HG02610 (cell line): ENCODE results near the gene C11orf58.
A peak's percentile ranks its signal among the peaks of the same experiment; 100 is the strongest.

Experiments used
- ATAC-seq: cut with Tn5 transposase; IDR thresholded peaks from one replicate; pipeline ENCODE4 v1.9.1; 2021; ENCODE audit warnings: mild to moderate bottlenecking, moderate library complexity; ENCODE audit not compliant: unreplicated experiment

Gene C11orf58

DNA sequence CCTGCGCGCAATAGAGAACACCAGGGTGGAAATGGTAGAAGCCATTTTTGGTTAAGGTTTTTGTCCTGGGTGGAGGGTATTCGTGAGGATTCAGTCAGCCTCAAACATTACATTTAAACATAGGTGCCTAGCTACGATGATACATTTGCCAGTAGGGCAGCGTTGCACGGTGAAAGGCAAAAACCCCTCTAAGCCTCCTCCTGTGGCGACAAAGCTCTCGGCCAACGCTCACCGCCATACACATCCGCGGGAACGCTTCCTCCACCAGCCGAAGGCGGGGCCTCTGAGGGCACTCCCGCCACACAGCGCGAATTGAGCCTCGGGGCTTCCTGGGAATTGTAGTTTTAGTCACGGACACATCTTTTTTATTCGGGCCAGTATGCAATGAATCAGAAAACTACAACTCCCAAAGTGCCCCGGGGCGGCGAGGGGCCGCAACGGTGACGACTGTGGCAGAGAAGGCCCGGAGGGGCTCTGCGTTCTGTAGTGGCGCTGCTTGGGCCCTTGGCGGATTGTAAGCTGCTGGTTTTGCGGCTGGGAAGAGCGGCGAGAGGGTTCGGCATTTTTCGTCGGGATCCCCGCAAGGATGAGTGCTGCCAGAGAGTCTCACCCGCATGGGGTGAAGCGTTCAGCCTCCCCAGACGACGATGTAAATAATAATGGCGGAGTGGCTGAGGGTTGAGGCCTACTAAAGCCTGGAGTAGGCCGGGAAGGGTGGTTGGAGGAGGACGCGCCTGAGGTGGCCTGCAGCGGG lies at the start of gene C11orf58:
Gene C11orf58 (plus strand): TSS at position 455 of the 754 bp plus-strand sequence. CDS start 132 bp downstream, at position 587.
- ATAC-seq, result peak; percentile 97

- ATAC-seq, result no peak
Measured at GRCh38 chr11:16690086-16690485, 48.4 kb upstream of the C11orf58 start.

GRCh38 chr11:16703795-16704194 lies 34.7 kb upstream of the C11orf58 start:
- ATAC-seq, result no peak

DNA sequence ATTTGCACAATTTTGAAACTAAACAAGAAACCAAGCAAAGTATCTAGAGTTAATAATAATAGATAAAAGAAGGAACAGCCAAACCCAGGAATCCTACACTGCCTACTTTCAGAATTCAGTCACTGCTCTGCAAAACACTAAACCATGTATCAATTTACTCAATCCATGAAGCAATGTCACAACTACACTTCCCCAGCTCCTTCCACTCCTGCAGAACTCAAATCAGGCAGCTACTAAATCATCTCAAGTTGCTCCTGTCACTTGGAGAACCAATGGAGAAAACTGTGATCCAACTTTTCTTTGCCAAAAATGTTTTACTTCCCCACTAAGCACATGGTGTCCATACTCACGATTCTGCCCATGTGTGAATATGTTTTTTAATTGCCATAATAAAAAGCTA lies 24.9 kb upstream of the C11orf58 start:
- no peak for ATAC-seq

GRCh38 chr11:16722581-16723344 lies 15.7 kb upstream of the C11orf58 start:
- ATAC-seq, result no peak

GRCh38 chr11:16727806-16728205 lies 10.6 kb upstream of the C11orf58 start:
- no peak for ATAC-seq

DNA sequence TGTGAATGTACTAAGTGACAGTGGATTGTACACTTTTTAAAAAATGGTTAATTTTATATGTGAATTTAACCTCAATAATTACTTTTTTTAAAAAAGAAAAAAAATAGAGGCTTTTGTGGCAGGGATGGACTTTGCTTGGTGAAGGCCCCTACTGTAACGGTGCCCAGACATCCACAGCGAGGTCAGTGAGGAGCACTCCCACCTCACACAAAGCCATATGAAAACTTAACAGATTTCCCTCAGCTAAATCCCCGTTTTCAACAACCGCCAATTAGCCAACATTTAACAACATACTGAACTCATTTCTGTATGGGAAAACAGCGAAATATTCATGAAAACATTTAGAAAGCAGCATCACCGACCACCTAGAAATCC lies 642 bp upstream of the C11orf58 start:
- ATAC-seq, result peak; percentile 18

DNA sequence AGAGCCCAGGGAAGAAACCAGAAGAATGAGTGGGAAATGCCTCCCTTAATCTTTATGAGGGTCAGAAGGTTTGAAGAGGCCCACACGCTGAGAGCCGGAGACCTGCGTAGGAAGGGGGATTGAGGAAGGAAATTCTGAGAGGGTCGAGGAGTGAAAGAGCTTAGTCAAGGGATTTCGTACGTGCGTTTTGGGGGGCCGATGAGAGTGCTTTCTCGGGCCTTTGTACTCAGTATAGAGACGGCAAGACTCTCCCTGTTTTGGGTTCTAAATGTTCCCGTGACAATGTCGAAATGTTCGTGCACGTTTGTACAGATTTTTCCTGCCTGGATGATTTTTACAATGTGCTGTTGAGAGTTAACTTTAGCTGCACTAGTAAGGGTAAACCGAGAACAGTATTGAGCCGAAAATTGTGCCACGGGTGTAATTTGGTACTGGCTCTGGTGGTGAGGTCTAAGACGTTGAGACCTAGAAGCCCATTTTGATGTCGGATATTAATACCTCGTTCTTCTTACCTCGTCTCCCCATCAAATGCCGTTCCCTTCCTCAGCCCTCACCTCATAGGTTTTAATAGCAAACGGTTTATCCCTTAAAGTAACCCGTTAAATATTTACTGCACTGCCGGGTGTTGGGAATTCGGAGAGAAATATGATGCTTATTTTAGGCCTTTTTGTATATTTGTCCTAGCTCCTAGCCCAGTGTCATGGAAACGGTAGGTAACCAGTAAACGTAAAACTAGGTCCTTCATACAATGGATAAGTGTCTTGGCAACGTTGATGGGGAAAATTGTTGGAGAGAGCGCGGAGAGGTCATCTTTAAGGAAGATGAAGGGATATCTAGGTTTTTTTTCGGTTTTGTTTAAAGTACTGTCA lies 734 bp downstream of the C11orf58 start:
- no peak for ATAC-seq

DNA sequence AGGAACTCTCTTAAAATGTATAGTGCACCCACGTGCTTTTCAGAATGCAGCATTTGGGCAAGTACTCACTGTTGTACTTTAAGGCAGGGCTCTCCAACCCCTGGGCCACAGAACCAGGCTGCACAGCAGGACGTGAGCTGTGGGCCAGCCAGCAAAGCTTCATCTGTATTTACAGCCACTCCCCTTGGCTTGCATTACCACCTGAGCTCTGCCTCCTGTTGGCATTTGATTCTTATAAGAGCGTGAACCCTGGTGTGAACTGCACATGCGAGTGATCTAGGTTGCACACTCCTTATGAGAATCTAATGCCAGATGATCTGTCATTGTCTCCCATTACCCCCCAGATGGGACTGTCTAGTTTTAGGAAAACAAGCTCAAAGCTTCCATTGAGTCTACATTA lies 3.0 kb downstream of the C11orf58 start:
- ATAC-seq, result no peak

GRCh38 chr11:16743478-16743877 lies 5.0 kb downstream of the C11orf58 start:
- no peak for ATAC-seq

- ATAC-seq, result no peak
Measured at GRCh38 chr11:16744128-16744725, 5.8 kb downstream of the C11orf58 start.

DNA sequence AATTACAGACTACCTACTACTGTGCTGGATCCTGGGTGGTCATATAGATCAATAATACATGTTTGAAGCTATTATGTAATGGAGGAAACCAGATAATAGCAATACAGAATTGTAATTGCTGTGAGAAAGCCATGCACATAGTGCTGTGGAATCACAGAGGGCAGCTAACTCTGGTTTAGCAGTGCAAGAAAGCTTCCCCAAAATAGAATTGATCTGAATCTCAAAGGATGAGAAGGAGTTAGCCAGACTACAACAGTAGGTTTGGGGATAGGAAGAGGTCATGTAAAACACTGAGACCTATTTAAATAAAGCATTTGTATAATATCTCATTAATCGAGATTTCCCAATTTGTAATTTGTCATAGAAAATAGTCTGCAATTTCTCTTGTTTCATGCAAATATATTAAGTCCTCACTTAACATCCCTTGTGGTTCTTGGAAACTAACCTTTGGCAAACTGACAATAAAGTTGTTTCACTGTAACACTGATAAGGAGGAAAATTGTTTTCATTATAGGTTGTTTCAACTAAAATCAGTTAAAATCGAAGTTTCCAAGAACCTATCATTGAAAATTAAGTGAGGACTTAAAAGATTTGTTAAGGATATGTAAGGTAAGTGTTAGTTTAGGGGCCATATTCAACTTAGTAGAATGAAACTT lies 7.6 kb downstream of the C11orf58 start:
- ATAC-seq, result no peak

DNA sequence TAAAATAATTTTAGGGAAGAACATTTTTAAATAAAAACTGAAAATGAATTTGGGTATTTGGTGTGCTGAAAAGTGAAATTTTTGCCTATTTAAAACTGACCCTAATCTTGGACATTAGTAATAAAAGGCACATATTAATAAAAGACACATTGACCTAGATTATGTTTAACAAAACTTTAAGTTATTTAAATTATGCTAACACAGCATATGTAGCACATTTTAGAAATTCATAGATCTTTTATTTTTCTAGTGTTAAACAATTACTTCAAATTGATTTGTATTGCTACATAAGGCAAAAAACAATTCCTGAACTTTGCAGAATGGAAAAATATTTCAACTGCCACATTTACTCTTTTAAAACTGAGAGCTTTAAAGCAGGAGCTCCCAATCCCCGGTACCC lies 10.6 kb downstream of the C11orf58 start:
- no peak for ATAC-seq

DNA sequence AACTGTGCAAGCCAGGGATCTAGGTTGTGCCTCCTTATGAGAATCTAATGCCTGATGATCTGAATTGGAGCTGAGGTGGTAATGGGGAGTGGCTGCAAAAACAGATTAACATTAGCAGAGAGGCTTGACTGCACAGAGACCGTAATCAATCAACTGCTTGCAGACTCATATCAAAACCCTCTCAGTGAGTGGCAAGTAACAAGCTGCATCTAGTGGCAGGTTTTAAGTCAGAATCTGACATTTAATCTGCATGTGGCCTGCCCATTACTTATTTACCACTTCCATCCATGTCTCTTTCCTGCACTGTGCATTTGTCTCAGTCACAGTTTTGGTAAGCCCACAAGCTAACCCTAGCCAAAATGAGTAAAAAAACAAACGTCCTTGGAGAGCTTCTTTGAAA lies 11.2 kb downstream of the C11orf58 start:
- ATAC-seq, result peak; percentile 85

DNA sequence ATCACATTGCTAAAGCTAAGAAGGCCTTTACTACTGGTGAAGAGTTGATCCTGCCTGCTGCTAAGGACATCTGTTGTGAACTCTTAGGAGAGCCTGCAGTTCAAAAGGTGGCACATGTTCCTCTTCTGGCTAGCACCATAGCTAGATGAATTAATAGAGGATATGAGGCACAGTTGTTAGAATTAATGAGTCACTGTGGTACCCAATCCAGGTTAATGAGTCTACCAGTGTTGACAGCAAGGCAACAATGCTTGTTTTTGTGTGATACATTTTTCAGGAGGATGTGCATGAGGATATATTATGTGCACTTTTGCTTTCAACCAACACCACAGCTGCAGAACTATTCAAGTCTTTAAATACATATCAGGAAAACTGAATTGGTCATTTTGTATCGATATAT lies 12.0 kb downstream of the C11orf58 start:
- ATAC-seq, result no peak

DNA sequence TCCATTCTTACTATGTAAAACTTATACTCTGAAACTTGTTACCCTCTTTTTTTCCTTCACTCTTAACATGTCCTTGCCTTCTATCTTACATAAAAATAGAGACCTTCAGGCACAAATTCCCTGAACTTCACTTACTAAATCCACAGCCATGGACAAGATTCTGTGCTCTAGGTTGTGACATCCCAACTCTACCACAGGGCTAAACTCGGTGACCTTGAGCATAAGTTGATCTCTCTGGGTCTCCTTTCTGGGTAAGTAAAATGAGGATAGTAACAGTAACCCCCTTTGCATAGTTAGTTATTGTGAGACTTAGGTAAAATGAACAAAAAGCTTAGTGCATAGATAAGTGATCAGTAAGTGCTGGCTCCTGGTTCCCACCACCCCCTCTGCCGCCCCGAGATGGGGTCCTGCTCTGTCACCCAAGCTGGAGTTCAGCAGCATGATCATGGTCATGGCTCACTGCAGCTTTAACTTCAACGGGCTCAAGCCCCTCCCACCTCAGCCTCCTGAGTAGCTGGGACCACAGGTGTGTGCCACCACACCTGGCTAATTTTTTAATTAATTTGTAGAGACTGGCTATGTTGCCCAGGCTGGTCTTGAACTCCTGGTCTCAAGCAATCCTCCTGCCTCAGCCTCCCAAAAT lies 20.1 kb downstream of the C11orf58 start:
- ATAC-seq, result no peak

GRCh38 chr11:16759857-16760508 lies 21.5 kb downstream of the C11orf58 start:
- no peak for ATAC-seq

DNA sequence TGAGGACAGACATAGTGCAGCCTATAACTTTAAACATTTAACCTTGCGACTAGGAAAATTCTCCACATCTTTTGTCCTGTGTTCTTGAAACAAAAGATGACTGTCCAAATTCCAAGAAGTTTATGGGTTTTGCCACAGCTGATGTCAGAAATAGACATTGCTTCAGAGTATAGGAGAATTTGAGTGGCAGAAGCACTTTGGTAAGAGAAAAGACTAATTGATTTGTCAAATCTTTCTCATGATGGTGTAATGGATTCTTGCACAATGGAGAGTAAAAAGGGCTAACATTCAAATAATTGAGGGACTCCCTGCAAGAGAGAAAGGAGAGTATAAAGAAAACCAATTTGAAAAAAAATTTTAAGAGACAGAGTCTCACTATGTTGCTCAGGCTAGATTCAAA lies 25.3 kb downstream of the C11orf58 start:
- ATAC-seq, result no peak

- no peak for ATAC-seq
Measured at GRCh38 chr11:16764888-16765287, 26.4 kb downstream of the C11orf58 start.
